GM21723 (cell line): ENCODE measurements around the gene MEGF6.

ENCODE experiments used
- ATAC-seq: cut with Tn5 transposase; IDR thresholded peaks from one replicate; pipeline ENCODE4 v1.9.1; 2021; ENCODE audit warnings: mild to moderate bottlenecking, moderate library complexity; ENCODE audit not compliant: unreplicated experiment

The MEGF6 gene

DNA sequence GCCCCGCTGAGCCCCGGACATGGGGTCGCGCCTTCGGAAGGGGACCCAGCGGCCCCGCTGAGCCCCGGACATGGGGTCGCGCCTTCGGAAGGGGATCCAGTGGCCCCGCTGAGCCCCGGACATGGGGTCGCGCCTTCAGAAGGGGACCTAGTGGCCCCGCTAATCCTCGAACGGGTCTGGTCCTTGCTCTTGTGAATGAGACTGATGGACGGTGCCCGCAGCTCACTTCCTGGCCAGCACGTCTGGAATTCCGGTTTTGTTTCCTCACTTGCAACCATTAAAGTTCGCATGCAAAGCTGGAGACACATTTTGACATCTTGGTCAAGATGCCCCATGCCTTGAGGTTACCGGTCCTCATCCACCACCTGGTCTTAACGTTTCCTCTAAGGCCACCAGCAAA, 33.0 kb upstream of the MEGF6 start:
- no peak for ATAC-seq

GRCh38 chr1:3642919-3643675, 31.8 kb upstream of the MEGF6 start:
- no peak for ATAC-seq

DNA sequence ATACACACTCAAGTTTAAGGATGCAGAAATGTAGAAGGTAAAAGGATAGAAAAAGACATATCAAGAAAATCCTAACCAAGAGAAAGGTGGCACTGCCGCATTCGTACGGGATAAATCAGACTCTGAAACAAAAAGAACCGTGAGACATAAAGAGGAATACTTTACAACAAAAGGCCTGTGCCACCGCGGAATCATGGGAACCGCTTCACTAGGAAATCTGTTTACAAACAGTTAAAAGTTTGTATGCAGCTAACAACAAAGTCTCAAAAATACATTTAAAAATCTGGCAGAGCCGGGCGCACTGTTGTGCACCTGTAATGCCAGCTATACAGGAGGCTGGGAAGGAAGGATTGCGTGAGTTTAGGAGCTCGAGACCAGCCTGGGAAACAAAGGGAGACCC, 30.5 kb upstream of the MEGF6 start:
- no peak for ATAC-seq

DNA sequence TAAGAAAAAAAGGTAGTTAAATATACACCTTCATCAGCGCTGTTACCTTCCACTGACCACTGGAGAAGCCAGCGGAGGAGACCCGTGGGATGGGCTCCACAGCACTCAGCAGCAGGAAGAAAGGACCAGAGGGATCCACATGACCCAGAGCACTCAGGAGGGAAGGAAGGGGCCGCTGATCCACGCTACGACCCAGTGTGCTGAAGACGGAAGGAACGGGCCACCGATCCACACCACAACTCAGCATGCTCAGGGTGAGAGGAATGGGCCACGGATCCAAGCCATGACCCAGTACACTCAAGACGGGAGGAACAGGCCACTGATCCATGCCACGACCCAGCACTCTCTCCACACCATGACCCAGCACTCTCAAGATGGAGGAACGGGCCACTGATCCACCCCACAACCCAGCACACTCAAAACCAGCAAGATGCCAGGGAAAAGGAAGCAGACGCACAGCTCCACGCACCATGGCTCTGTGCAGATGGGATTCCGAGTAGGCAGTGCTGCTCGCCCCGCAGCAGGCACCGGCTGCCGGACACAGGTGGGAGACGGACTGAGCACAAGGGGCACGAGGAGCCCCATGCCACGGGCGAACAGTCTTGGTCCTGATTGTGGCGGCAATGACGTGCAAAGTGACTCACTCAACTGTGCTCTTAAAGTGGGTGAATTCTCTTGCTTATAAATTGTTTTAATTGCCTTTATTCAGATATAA, 29.9 kb upstream of the MEGF6 start:
- no peak for ATAC-seq

- ATAC-seq, result no peak
Observed at GRCh38 chr1:3640121-3640837, 29.0 kb upstream of the MEGF6 start.

GRCh38 chr1:3639397-3639911, 28.1 kb upstream of the MEGF6 start:
- ATAC-seq, result no peak

- no peak for ATAC-seq
Observed at GRCh38 chr1:3638676-3639075, 27.4 kb upstream of the MEGF6 start.

- no peak for ATAC-seq
Observed at GRCh38 chr1:3638027-3638426, 26.7 kb upstream of the MEGF6 start.

- ATAC-seq, result no peak
Observed at GRCh38 chr1:3636531-3636930, 25.2 kb upstream of the MEGF6 start.

DNA sequence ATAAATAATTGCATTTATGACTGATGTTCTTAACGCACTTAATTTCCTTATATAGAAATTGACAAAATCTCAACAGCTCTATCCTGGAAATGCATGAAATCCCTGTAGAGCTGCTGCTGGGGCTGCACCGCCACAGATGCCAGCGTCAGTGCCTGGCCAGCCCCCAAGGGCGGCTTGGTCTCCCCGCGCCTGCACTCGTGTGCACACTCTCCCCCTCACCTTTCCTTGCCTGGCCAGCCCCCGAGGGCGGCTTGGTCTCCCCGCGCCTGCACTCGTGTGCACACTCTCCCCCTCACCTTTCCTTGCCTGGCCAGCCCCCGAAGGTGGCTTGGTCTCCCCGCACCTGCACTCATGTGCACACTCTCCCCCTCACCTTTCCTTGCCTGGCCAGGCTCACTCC, 24.8 kb upstream of the MEGF6 start:
- ATAC-seq, result no peak

GRCh38 chr1:3634059-3634800, 22.9 kb upstream of the MEGF6 start:
- no peak for ATAC-seq

DNA sequence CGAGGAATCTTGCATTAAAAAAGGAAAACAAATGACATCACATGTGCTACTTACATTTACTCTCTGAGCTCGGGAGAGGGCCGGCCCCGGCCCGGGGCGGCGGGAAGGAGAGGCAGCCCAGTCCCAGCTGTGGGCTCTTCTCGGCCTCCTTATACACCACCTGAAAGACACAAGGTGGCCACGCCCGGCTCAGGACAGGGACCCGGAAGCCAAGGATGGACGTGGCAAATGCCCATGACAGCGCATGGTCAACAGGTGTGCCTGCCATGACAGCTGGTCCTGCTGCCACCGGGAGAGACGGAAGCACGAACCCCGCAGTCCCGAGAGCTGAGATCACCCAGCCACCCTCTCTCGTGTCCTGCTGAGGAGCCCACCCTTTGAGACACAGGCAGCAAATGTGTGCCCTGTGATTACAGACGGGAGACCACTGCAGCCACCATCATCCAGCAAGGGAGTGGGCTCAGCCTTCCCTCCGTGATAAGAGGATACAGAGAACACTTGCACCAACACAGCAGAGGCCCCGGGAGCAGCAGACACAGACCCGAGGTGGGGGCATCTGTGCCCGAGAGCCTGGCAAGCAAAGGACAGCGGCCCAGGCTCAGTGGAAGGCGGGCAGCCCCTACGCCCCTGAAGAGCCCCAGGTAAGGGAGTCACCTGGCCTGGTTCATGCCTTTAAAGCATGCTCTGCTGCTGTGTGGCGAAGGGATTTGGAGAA, 22.2 kb upstream of the MEGF6 start:
- no peak for ATAC-seq

DNA sequence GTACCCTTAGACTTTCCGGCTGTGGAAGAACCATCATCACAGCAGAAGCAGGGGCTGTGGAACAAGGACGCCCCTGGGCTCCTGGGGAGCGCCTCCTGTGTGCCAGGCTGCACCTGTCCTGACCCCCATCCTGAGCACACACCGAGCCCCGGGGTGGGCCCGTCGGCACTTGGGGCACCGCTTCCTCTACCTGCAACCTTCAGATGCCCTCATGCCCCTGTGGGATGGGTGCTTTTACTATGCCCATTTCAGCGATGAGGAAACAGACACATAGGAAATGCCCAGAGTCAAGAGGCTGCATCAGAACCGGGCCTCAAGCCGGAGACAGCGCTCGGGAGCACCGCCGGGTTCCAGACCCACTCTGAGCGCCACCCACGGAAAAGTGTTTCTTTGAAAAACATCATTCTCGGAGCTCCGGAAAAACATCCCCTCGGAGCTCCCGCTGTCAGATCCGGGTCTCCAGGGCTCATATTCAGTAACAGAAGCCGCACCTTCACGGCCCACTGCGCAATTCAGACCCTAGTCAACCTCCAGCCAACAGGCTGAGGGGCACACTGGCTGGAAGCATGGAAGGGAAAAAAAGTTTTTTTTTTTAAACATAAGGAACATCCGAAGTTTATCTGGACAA, 21.5 kb upstream of the MEGF6 start:
- ATAC-seq, result no peak

DNA sequence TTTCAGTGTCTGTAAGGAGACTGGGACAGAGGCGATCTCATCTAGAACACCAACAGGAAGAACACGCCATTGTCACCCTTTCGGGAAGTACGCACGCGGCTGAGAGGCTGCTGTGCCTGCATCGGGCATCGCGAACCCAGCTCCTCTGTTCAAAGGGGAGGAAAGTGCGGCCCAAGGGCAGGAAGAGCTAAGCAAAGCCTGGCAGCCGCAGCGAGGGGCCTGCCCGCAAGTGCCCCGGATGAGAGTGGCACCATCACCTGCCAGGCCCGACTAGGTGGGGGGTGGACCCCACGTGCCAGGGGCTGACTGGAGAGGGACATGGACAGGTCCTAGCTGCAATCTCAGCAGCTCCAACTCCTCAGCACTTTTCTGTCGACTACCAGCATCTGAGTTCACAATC, 21.0 kb upstream of the MEGF6 start:
- no peak for ATAC-seq

DNA sequence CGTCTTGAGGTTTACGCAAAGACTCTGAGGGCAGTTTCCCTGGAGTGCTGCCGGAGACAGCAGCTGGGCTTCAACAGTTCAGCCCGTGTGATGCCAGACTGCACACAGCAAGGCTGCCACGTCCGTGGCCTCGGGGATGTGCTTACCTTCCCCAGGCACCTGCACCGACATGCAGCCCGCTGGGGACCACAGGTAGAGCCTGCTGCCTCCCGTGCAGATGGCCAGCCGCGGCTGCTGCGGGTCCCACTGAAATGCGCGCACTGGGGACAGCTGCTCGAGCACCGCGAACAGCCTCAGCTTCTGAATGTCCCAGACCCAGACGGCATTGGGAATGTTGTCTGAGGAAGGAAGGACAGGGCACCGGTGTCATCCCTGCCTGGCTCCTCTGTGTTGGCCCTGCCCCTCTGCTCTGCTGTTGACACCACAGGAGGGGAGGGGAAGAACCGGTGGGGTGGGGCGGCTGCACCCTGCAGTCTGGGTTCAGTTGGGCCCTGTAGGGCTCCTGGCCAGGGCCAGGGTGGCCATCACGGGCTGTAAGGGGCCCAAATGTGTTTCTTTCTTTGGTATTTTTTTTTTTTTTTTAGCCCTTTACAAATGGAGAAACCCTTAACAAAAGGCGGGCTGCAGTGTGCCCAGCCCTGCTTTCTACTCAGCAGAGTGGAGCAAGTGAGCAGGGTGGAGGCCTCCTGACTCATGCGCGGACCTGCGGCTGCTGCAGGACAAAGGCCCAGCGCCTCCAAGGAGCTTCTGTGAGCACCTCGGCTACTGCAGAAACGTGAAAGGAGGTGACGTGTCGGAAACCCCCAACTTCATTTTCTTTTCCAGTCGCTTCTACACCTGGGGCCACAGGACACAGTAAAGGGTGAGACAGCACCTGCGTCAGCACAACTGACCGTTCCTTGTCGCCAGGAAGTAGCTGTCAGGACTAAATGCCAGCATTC, 20.3 kb upstream of the MEGF6 start:
- ATAC-seq, result no peak

DNA sequence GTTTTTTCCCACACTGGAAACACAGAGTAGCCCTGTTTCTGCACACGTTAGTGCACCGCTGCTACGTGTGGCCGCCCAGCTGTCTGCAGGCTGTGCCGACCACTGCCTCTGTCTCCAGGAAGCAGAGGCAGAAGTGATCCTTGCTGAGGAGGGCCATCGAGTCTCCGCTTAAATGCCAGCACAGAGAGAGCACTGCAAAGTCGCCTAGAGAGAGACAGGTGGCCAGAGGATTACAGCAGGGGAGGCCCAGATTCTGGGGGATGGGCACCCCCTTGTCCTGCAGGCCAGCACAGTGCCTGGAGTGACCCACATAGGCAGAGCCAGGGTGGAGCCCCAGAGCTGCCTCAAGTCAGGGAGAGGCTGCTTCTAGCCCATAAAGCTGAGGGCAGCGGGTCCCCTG, 19.6 kb upstream of the MEGF6 start:
- ATAC-seq, result no peak

DNA sequence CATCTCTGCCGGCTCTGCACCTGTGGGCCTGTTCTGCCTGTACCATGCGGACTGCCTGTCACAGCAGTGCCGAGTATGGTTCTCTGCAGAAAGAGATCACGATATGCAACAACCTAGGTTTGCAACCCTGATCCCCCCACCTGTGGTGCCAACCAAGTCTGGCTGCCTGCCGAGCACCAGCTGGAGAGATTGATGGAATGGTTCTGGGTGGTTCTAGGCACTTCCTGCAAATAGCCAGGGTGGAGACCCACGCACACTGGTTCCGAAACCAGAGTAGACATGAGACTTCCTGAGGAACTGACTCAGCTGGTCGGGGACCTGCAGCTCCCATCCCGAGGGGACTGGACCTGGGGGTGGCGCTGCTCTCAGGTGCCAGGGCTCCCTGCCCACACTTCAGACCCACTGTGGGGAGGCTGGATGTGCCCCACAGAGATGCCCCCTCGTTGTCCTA, 18.9 kb upstream of the MEGF6 start:
- no peak for ATAC-seq

- no peak for ATAC-seq
Observed at GRCh38 chr1:3629561-3630160, 18.4 kb upstream of the MEGF6 start.
